Mesodermal cell (in vitro differentiated cells): ENCODE data around the gene LILRA5.
"Not testable (repeated sequence)": the region's sequence is repeated elsewhere in the genome, so short reads cannot be mapped to it uniquely, and the experiment has no call there.

Source experiments
- H3K27ac ChIP-seq: 2 replicates; pipeline ENCODE4 v1.7.0; 2013; ENCODE audit warnings: mild to moderate bottlenecking, low read depth, low read length, moderate library complexity; ENCODE audit not compliant: severe bottlenecking
- H3K36me3 ChIP-seq: 2 replicates; pipeline ENCODE4 v1.7.1; 2013; ENCODE audit warnings: mild to moderate bottlenecking, low read length, moderate library complexity; ENCODE audit not compliant: control insufficient read depth, insufficient read depth
- H3K4me1 ChIP-seq: one replicate; pipeline ENCODE4 v1.7.1; 2013; ENCODE audit warnings: mild to moderate bottlenecking, low read length; ENCODE audit not compliant: insufficient read depth, control insufficient read depth, poor library complexity, severe bottlenecking
- H3K4me3 ChIP-seq: 2 replicates; pipeline ENCODE4 v1.7.0; 2013; ENCODE audit warnings: low read length, control low read depth, mild to moderate bottlenecking; ENCODE audit not compliant: insufficient read depth, poor library complexity, severe bottlenecking; ENCODE audit errors: extremely low read depth
- H3K9me3 ChIP-seq: 2 replicates; pipeline ENCODE4 v1.7.1; 2013; ENCODE audit warnings: mild to moderate bottlenecking, low read length, moderate library complexity; ENCODE audit not compliant: control insufficient read depth
- WGBS, 2 experiments: methylation state at CpG; one replicate each; pipeline ENCODE4 v1.1.5; 2013; ENCODE audit warnings: missing lambda C conversion rate in 2 of 2; ENCODE audit not compliant: insufficient coverage in 2 of 2; 5-methylcytosine and 5-hydroxymethylcytosine counted together

The LILRA5 gene

DNA sequence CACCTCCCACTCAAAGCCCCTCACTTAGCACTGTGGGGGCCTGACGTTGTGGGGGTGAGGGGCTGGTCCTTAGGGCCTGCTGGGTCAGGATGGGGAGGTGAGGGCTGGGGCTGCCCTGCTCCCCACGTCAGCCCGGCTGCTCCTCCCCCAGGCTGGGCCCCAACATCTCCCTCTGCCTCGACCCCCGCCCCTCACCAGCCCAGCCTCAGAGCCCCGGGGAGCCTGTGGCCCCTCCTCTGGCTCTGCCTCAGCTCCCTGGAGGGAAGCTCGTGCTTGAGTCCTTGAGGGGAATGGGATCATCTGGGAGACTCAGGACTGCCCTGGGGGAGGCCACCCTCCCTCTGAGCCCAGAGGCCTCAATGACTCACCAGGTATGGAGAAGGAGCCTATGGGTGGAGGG lies 19.2 kb upstream of the LILRA5 start:
- no peak overlapping the region for H3K27ac ChIP-seq
- no peak overlapping the region for H3K4me3 ChIP-seq
- H3K9me3 ChIP-seq, result no peaks in the 10 kb centered on the region
- no peaks in the 10 kb centered on the region for H3K4me1 ChIP-seq
- H3K36me3 ChIP-seq, result no peaks in the 10 kb centered on the region
- WGBS, 2 experiments, result 57 to 100% methylated on average over 1 to 2 of the region's 7 CpGs

GRCh38 chr19:54331626-54332025 lies 18.7 kb upstream of the LILRA5 start:
- 91% methylated on average over 5 of the region's 7 CpGs for WGBS, 2 experiments
- Histone ChIP-seq H3K4me1 (no peaks in the 10 kb centered on the region), H3K36me3 (no peaks in the 10 kb centered on the region), H3K9me3 (no peaks in the 10 kb centered on the region), H3K27ac (no peak overlapping the region), H3K4me3 (no peak overlapping the region)

- Histone ChIP-seq H3K9me3 (no peaks in the 10 kb centered on the region), H3K27ac (no peak overlapping the region), H3K36me3 (no peaks in the 10 kb centered on the region), H3K4me1 (no peaks in the 10 kb centered on the region), H3K4me3 (no peak overlapping the region)
- WGBS, 2 experiments, result 84 to 98% methylated on average over 9 to 11 of the region's 14 CpGs
Observed at GRCh38 chr19:54329476-54330165, 16.7 kb upstream of the LILRA5 start.

DNA sequence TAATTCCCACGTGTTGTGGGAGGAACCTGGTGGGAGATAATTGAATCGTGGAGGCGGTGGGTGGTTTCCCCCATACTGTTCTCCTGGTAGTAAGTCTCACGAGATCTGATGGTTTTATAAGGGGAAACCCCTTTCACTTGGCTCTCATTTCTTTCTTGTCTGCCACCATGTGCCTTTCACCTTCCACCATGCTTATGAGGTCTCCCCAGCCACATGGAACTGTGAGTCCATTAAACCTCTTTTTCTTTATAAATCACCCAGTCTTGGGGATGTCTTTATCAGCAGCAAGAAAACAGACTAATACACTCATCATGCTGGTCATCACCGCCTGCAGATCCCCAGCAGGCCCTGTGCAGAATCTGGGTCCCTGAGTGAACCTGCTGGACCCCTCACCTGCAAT lies 15.8 kb upstream of the LILRA5 start:
- H3K4me3 ChIP-seq, H3K36me3 ChIP-seq, H3K27ac ChIP-seq, H3K4me1 ChIP-seq, H3K9me3 ChIP-seq: not testable (repeated sequence)
- WGBS, 2 experiments, result 94 to 100% methylated on average over 1 to 3 of the region's 5 CpGs

DNA sequence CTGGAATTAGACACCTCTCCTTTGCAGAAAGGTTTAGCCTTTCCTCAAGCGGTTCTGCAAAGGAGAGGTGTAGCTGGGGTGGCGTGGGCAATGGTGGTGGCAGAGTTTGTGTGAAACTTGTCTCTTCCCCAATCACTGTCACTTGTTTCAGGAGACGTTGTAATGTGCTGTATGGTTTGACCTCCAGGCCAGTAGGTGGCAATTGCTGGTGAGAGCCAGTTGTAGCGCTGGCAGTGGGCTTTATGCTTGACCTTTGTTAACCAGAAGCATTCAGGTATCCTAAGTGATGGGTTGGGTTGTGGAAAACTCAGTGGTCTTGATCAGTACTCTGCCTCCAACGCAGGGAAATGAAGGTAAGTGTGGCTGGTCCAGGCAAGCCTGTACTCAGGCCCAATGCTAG lies 12.7 kb upstream of the LILRA5 start:
- Histone ChIP-seq H3K9me3 (peaks cover 4% of the 10 kb centered on the region), H3K36me3 (no peaks in the 10 kb centered on the region), H3K27ac (no peak overlapping the region), H3K4me3 (no peak overlapping the region), H3K4me1 (no peaks in the 10 kb centered on the region)
- WGBS, 2 experiments, result 76 to 100% methylated on average over 2 to 5 of the region's 5 CpGs

DNA sequence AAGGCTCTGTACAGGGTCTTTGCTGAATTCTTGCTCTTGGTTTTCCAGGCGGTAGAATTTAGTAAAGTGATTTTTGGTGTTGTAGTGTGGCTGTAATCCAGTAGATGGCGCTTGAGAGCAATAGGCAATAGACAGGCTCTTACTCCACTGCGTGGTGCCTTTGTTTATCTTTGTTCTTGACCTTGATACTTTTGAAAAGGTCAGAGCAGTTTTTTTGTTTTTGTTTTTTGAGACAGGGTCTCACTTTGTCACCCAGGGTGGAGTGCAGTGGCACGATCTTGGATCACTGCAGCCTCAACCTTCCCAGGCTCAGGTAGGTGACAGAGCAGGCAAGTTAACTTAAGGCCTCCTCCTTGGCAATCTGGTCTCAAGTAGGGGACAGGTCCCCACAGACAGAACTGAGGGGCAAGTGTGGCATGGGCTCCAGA lies 12.2 kb upstream of the LILRA5 start:
- Histone ChIP-seq H3K36me3 (no peaks in the 10 kb centered on the region), H3K27ac (no peak overlapping the region), H3K4me1 (no peaks in the 10 kb centered on the region), H3K4me3 (no peak overlapping the region), H3K9me3 (peaks cover 4% of the 10 kb centered on the region)
- 19 to 21% methylated on average over 4 of the region's 4 CpGs for WGBS, 2 experiments

DNA sequence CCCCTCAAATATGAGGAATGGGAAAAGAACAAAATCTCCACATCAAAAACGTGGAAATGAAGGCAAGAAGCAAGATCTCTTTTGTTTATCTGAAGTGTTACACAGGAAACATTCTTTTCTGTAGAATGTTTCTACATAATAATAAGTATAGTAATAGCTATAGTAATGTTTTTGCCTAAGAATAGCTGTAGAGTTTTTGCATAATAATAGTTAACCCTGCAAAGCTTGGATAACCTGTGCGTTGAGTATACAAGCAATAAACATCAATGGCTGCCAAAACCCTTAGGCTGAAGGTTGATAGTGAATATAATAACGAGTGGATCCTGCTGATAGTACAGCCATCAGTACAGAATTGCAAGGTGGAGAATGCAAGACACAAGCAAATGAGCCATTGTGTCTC lies 11.1 kb upstream of the LILRA5 start:
- H3K27ac ChIP-seq, result no peak overlapping the region
- WGBS, 2 experiments, result 17% methylated on average over 2 of the region's 3 CpGs; no CpG with 5 or more reads in 1 of the 2 experiments
- peaks cover 4% of the 10 kb centered on the region for H3K9me3 ChIP-seq
- H3K36me3 ChIP-seq, result no peaks in the 10 kb centered on the region
- H3K4me1 ChIP-seq, result no peaks in the 10 kb centered on the region
- H3K4me3 ChIP-seq, result no peak overlapping the region

DNA sequence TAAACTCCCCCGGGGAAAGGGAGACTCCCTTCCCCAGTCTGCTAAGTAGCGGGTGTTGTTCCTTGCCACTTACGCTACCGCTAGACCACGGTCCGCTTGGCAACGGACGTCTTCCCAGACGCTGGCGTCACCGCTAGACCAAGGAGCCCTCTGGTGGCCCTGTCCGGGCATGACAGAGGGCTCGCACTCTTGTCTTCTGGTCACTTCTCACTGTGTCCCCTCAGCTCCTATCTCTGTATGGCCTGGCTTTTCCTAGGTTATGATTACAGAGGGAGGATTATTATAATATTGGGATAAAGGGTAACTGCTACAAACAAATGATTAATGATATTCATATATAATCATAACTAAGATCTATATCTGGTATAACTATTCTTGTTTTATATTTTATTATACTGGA lies 10.0 kb upstream of the LILRA5 start:
- H3K9me3 ChIP-seq, H3K27ac ChIP-seq, H3K4me3 ChIP-seq, H3K36me3 ChIP-seq, H3K4me1 ChIP-seq: not testable (repeated sequence)
- no CpG with 5 or more reads among the region's 13 CpGs for WGBS, 2 experiments

DNA sequence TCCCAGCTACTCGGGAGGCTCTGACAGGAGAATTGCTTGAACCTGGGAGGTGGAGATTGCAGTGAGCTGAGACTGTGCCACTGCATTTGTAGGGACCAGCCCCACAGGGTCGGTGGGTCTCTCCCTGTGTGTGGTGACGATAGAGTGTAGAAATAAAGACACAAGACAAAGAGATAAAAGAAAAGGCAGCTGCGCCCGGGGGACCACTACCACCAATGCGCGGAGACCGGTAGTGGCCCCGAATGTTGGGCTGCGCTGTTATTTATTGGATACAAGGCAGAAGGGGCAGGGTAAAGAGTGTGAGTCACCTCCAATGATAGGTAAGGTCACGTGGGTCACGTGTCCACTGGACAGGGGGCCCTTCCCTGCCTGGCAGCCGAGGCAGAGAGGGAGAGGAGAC lies 9.3 kb upstream of the LILRA5 start:
- WGBS, 2 experiments, result 83 to 96% methylated on average over 3 to 9 of the region's 13 CpGs
- H3K36me3 ChIP-seq, result not testable (repeated sequence)

GRCh38 chr19:54319892-54320670 lies 7.1 kb upstream of the LILRA5 start:
- no peaks in the 10 kb centered on the region for H3K36me3 ChIP-seq
- peaks cover 4% of the 10 kb centered on the region for H3K9me3 ChIP-seq
- no peaks in the 10 kb centered on the region for H3K4me1 ChIP-seq
- 90 to 91% methylated on average over 7 to 8 of the region's 14 CpGs for WGBS, 2 experiments
- no peak overlapping the region for H3K27ac ChIP-seq
- no peak overlapping the region for H3K4me3 ChIP-seq

More for the DNA sequence above, 9.3 kb upstream of the LILRA5 start:
- not testable (repeated sequence) for H3K27ac ChIP-seq, H3K9me3 ChIP-seq, H3K4me1 ChIP-seq, H3K4me3 ChIP-seq

DNA sequence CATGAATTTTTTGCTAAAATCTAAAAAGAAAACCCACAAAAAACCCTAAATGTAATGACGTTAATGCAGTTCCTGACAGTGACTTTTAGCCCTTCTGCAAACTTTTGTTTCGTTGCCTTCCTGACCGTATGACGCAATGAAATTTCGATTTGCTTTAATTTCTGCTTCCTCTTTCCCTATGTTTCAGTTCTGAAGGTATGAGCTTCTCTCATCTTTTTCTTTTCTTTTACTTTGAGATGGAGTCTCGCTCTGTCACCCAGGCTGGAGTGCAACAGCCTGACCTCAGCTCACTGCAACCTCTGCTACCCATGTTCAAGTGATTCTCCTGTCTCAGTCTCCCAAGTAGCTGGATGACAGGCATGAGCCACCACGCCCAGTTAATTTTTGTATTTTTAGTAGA lies 6.1 kb upstream of the LILRA5 start:
- Histone ChIP-seq H3K27ac (no peak overlapping the region), H3K36me3 (no peaks in the 10 kb centered on the region), H3K4me3 (no peak overlapping the region), H3K4me1 (no peaks in the 10 kb centered on the region), H3K9me3 (peaks cover 4% of the 10 kb centered on the region)
- 91 to 92% methylated on average over 6 of the region's 7 CpGs for WGBS, 2 experiments
